Hypothalamus (tissue), 51 donors: ENCODE results near the gene PKD1.

Experiments used
- DNase-seq, 51 donors: peaks; one replicate each; lab custom pipeline; 2025; lab: John Stamatoyannopoulos, UW

Gene PKD1

DNA sequence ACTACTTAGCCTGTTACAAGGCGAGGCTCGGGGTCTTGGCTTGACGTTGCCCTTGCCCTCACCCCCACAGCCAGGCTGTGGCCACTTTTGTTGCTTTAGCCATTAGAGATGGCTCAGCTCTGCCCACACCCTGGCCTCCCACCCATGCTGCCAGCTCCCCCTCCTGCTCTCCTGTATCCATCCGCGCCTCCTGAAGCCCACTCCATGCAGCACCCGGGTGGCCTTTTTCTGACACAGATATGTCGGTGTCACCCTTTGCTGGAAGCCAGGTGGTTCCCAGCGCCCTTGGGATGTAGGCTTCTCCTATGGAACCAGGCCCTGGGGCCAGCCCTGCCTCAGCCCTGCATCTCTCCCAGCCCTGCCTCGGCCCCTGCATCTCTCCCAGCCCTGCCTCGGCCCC is 78.3 kb downstream of the PKD1 start:
- DNase-seq = no peak

- peak in 24 of 51 donors; percentile 2 to 72 (median 31) for DNase-seq
Observed at GRCh38 chr16:2056681-2057407, 78.9 kb downstream of the PKD1 start.

GRCh38 chr16:2056077-2056476 is 79.6 kb downstream of the PKD1 start:
- peak in 9 of 51 donors; percentile 3 to 38 (median 18) for DNase-seq

DNA sequence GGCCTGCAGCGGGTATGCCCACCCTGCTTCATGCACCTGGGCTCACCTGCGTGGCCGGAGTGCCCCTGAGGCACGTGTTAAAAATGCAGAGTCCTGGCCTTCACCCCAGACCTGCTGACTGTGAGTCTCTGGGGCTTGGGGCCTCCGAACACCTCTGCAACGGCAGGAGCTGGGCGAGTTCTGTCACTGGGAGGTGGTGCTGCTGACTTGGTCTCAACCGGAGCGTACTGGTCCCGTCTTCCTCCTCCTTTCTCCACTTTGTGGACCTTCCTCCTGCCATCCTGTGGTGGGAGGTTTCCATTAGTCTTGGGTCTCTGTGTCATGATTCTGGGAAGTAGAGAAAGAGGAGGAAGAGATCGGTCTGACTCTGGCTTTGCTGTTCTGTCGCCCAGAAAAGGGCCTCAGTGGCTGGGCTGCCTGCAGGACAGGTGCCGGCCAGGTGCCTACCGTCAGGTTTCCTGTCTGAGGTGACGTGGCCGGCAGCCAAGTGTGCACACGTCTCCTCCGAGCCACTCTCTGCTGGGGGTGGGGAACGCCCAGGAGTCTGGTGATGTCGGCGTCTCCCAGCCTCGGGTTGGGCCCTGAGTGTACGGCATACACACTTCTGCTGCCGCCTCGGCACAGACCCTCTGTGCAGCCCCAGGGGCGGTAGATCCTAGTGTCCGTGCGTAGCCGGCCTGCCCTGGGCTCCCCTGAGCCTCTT is 81.0 kb downstream of the PKD1 start:
- DNase-seq = no peak

DNA sequence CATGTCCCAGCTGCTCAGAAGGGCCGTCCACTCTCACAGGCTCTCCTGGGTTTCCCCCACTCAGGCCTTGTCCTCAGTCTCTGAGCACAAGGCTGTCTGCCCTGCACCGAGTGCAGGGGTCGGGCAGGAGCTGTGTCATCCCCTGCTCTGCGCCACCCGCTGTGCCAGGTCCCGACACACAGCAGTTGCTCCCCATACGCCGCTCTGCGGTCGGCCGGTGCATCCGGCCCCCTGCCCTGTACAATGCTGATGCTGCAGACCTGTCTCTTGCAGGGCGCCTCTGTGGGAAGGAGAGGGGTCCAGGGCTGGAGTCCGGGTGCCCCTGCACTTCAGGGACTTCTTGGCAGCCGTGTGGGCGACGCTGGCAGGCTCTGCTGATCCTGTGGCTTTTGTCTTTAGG is 81.8 kb downstream of the PKD1 start:
- DNase-seq = no peak

DNA sequence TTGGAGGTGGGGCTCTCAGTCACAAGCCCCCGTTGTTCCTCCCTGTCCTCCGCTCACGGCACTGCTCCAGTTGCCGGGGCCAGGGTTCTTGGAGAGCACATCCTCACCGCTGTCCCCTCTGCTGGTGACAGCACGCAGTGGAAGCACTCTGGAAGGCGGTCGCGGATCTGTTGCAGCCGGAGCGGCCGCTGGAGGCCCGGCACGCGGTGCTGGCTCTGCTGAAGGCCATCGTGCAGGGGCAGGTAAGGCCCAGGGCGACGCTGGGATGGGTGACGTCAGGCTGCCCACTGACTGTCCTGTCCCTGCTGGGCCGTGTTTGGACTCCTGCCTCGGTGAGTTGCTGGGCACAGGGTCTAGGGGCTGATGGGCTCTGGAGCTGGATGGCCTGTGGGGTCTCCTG is 82.5 kb downstream of the PKD1 start:
- DNase-seq = no peak

DNA sequence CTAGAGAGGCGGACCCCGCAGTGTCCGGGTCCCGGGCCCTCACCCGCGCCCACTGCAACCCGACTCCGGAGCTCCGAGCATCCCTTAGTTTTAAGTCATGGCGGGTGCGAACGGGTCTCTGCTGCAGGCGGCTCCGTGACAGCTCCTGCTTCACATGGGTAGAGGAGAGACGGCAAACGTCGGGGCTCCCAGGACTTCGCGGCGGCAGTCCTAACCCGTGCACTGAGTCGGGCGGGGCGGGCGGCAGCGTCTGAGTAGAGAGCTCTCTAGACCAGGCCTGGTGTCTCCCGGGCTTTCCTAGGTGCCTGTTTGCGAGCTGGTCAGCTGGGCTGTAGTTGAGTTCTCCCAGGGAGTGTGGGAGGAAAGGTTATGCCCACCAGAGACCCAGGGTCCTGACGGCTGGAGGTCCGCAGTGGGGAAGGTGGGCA is 87.6 kb downstream of the PKD1 start:
- DNase-seq = peak in 2 of 51 donors; percentile 40 to 56

GRCh38 chr16:2047330-2048115 is 88.2 kb downstream of the PKD1 start, which contains the start of the genes NTHL1 and TSC2:
NTHL1 (minus strand) TSS chr16:2047834; CDS start chr16:2047823, 11 bp downstream.
TSC2 (plus strand) TSS chr16:2047985; CDS start chr16:2048616, 631 bp downstream.
- DNase-seq = peak; percentile 72 to 99 (median 95)

GRCh38 chr16:2046893-2047329 is 88.8 kb downstream of the PKD1 start:
- no peak for DNase-seq

GRCh38 chr16:2045965-2046892 is 89.5 kb downstream of the PKD1 start:
- DNase-seq = no peak

GRCh38 chr16:2044541-2044940 is 91.2 kb downstream of the PKD1 start:
- no peak for DNase-seq

DNA sequence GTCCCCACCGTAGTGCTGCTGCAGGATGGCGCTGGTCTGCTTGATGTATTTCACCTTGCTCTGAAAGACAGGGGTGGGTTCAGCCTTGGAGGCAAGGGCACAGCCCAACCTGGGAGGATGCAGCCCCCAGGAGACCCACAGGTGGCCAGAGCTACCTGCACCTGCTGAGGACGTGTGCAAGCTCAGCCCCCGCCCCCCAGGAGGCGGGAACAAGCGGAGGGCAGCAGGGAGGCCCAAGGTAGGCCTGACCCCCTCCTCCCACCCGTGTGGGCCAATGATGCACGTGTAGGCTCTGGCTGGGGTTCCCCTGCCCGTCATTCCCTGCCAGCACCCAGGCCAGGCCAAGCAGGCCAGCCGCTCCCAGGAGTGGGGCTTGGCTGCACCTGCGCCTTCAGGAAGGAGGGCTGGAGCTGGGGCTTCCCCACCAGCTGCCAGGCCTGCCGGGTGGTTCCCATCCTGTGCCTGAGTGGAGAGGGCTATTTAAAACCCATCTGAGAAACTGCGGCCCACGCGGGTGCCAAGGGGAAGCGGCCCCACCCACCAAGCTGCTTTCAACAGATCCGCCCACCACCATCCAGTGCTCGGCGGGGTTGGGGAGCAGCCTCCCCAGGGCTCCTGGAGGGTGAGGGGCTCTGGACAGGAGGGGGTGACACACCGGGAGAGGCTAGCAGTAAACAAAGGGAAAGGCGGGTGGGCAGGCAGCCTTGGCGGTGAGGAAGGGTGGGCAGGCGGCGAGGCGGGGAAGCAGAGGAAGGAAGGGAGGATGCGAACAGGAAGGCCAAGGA is 91.8 kb downstream of the PKD1 start:
- DNase-seq = peak in 3 of 51 donors; percentile 9 to 48 (median 21)

GRCh38 chr16:2042986-2043666 is 92.6 kb downstream of the PKD1 start:
- no peak for DNase-seq

DNA sequence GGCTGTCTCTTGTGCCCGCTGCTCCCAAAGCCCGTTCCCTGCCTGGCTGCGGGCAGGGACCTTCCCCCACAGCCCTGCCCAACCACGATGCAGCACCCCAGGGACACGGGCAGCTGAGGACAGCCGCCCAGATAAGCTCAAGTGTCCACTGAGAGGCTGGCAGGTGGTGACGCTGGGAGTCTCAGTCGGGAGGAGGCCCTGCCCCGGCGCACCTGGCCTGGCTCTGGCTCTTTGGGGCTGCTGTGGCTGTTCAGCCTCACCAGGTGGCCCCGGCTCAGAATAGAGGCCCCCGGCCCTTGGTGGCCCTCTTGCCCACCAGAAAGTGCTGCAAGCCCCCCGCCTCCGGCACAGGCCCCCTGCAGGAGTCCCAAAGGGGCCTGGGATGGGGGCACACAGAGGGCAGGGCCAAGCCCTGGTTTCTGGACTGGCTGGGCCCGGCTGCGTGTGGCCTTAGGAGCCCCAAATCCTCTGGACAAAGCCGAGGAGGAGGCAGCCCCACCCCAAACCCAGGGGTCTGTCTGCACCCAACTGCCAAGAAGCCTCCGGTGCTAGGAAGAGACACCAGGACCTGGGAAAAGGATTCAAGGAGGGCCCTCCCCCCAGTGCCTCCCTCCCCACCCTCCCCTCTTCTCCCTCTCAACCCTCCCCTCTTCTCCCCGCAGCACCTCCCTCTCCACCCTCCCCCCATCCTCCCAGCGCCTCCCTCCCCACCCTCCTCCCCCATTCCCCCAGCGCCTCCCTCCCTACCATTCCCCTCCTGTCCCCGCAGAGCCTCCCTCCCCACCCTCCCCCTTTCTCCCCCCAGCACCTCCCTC is 93.3 kb downstream of the PKD1 start:
- no peak for DNase-seq

DNA sequence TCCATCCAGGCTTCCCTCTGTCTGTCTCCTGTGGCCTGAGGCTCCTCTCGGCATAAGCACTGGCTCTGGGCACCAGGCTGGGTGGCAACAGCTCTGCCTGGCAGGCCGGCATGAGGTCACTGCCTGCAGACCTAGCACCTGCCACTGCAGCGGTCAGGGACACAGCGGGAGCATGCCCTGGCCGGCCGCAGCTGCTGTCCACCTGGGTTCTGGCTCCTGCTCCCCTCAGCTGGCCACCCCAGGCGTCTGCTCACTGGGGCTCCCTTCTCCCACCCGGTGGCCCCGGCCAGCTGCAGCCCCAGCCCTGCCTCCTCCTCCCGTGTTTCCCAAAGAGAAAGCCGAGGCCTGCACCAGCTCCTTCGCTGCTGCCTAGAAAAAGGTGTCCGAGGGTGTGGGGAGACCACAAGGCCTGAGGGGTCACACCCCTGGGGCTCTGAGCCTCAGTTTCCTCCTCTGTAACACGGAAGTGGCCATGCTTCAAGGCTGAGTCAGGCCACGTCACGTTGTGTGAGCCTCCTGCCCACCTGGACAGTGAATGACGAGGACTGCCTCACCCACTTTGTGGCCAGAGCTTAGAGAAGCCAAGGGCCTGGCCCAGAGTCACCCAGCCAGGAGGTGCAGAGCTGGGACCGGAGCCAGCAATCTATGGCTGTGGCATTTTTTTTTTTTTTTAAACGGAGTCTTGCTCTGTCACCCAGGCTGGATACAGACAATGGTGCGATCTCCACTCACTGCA is 94.7 kb downstream of the PKD1 start:
- peak in 1 of 51 donors; percentile 17 for DNase-seq

GRCh38 chr16:2040041-2040786 is 95.5 kb downstream of the PKD1 start:
- no peak for DNase-seq
